ENCODE data around the gene RPTOR.

DNA sequence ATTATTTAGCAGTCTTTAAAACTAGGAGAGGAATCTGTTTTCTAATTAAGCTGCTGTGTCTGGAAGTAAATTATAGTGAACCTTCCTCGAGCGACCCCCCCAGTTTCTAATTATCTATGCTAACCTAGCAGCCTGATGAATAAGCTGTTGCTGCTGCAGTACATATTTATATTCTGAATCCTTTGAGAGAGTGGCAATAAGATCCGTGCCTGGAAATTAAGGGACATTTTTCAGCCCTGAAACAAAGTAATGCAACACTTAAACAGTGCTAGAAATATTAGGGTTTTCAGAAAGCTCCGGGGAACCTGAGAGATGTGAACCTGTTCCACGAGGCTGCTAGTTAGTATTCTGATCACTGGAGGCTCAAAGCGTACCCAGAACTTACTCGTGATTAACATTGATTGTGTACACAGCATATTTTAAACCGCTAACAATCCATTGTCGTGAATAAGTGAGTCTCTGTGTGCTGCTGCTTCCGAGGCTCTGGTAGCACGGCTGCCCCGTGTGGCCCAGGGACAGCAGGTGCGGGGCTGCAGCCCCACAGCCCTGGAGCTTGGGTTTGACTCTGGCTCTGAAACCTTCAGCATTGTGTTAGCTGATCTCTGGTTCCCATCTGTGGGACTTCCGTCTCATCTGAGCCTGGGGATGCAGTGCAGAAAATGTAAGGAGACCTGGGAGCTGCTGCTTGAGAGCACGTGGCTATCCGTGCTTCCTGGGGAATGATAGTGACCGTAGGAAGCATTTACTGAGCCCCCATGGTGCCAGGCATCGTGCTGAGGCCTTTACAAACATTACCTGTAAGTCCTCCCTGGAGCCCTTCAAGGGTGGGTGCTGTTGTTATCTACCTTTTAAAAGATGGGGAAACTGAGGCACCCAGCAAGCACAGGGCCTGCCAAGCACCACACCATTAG lies 256.1 kb downstream of the RPTOR start:
- TF ChIP-seq EZH2 (IDR thresholded peaks at IDR 0.05; ENCODE audit: low read length, missing control alignments) (no peak), CTCF (conservative IDR thresholded peaks at IDR 0.05 in 1 of 2, IDR thresholded peaks at IDR 0.05 in 1 of 2; ENCODE audit: low read depth in 1 of 2, low read length in 2 of 2) (no peak)
